Calu3 (cell line): Measurements from ENCODE around the gene CTXN1. TPM values are rescaled to one million over a fixed set of nuclear protein-coding genes. Genes with fewer than 3 reads are reported as not detected.

ENCODE experiments used
- BruUV-seq: library from RNA; stranded (reverse); fragments of 400-500 nt; replicated peaks from 2 replicates; lab custom pipeline; 2021; lab: Mats Ljungman, UMichigan
- CTCF ChIA-PET: fragments of 300-600 bp; sonication (Branson Sonifier 250); formaldehyde crosslinking; loops from one replicate; lab custom pipeline; 2022; ENCODE audit warnings: antibody characterized with exemption; lab: Charles Lee
- DNase-seq: peaks from one replicate; pipeline ENCODE4 v3.0.0; 2022
- H3K27ac Mint-ChIP-seq: one replicate; pipeline ENCODE4 v1.8.0; 2022; ENCODE audit warnings: mixed read lengths; ENCODE audit not compliant: unreplicated experiment
- H3K27me3 Mint-ChIP-seq: one replicate; pipeline ENCODE4 v1.8.0; 2022; ENCODE audit warnings: mixed read lengths; ENCODE audit not compliant: unreplicated experiment
- H3K36me3 Mint-ChIP-seq: one replicate; pipeline ENCODE4 v1.8.0; 2022; ENCODE audit warnings: mild to moderate bottlenecking, moderate library complexity, mixed read lengths; ENCODE audit not compliant: insufficient read depth, unreplicated experiment
- H3K4me1 Mint-ChIP-seq: one replicate; pipeline ENCODE4 v1.8.0; 2022; ENCODE audit warnings: mild to moderate bottlenecking, low read depth, mixed read lengths; ENCODE audit not compliant: unreplicated experiment
- H3K4me3 Mint-ChIP-seq: one replicate; pipeline ENCODE4 v1.8.0; 2022; ENCODE audit warnings: mild to moderate bottlenecking, low read depth, moderate library complexity, mixed read lengths; ENCODE audit not compliant: unreplicated experiment
- H3K9me3 Mint-ChIP-seq: one replicate; pipeline ENCODE4 v1.8.0; 2022; ENCODE audit warnings: low read depth, mixed read lengths; ENCODE audit not compliant: unreplicated experiment
- CTCF ChIP-seq: fragments of 200-600 bp; IDR thresholded peaks from one replicate; pipeline ENCODE4 v1.8.0; 2022; ENCODE audit warnings: antibody characterized with exemption; ENCODE audit not compliant: unreplicated experiment
- intact Hi-C: fragments of 100-400 bp; cut with micrococcal nuclease; formaldehyde crosslinking; loops from one replicate; pipeline ENCODE4 v1.10.0; 2022; ENCODE audit not compliant: unreplicated experiment
- total RNA-seq: library from RNA; stranded (reverse); gene quantifications from 2 replicates; pipeline ENCODE4 v1.2.3, GENCODE V29; 2022

CTXN1 gene
- total RNA-seq, 1 experiment from 2014 or later, result 12.2 TPM

- BruUV-seq, result no TSS peak
- intact Hi-C loops, result no loop called here
- peak; percentile 62 for DNase-seq
- peaks cover 41% of the 10 kb centered on the region for H3K36me3 Mint-ChIP-seq
- no peaks in the 10 kb centered on the region for H3K9me3 Mint-ChIP-seq
- peaks cover 8% of the 10 kb centered on the region for H3K4me1 Mint-ChIP-seq
- TF ChIP-seq CTCF, result peak; percentile 62
- H3K4me3 Mint-ChIP-seq, result peak overlapping the region; percentile 65
- no peak overlapping the region for H3K27ac Mint-ChIP-seq
- CTCF ChIA-PET, result interaction anchor here (0.7 kb wide), 1 partner anchor 26 kb away, joined by 4 read pairs; the partner anchor contains the start of gene TIMM44
- no peaks in the 10 kb centered on the region for H3K27me3 Mint-ChIP-seq
Measured at GRCh38 chr19:7917267-7918061, 8.5 kb downstream of the CTXN1 start.

- H3K9me3 Mint-ChIP-seq, result no peaks in the 10 kb centered on the region
- H3K36me3 Mint-ChIP-seq, result peaks cover 46% of the 10 kb centered on the region
- H3K27me3 Mint-ChIP-seq, result no peaks in the 10 kb centered on the region
- TF ChIP-seq CTCF, result no peak
- BruUV-seq, result no TSS peak
- DNase-seq, result no peak
- CTCF ChIA-PET, result no interaction called here
- no peak overlapping the region for H3K27ac Mint-ChIP-seq
- H3K4me3 Mint-ChIP-seq, result peak overlapping the region; percentile 65
- H3K4me1 Mint-ChIP-seq, result peaks cover 8% of the 10 kb centered on the region
- intact Hi-C loops, result no loop called here
Measured at GRCh38 chr19:7916955-7917266, 9.0 kb downstream of the CTXN1 start.

- H3K27ac Mint-ChIP-seq, result no peak overlapping the region
- CTCF ChIA-PET, result no interaction called here
- no peaks in the 10 kb centered on the region for H3K9me3 Mint-ChIP-seq
- no TSS peak for BruUV-seq
- peaks cover 48% of the 10 kb centered on the region for H3K36me3 Mint-ChIP-seq
- no peak for TF ChIP-seq CTCF
- H3K4me1 Mint-ChIP-seq, result peaks cover 8% of the 10 kb centered on the region
- peak; percentile 30 for DNase-seq
- peak overlapping the region; percentile 65 for H3K4me3 Mint-ChIP-seq
- intact Hi-C loops, result no loop called here
- H3K27me3 Mint-ChIP-seq, result no peaks in the 10 kb centered on the region
Measured at GRCh38 chr19:7916103-7916954, 9.6 kb downstream of the CTXN1 start.

GRCh38 chr19:7915250-7916102 lies 10.5 kb downstream of the CTXN1 start:
- no peak overlapping the region for H3K27ac Mint-ChIP-seq
- no peak for TF ChIP-seq CTCF
- H3K9me3 Mint-ChIP-seq, result no peaks in the 10 kb centered on the region
- H3K4me1 Mint-ChIP-seq, result peaks cover 8% of the 10 kb centered on the region
- CTCF ChIA-PET, result no interaction called here
- no peak for DNase-seq
- no TSS peak for BruUV-seq
- H3K27me3 Mint-ChIP-seq, result no peaks in the 10 kb centered on the region
- intact Hi-C loops, result no loop called here
- peak overlapping the region; percentile 65 for H3K4me3 Mint-ChIP-seq
- peaks cover 41% of the 10 kb centered on the region for H3K36me3 Mint-ChIP-seq
